ENCODE data around the gene ERBB4.

DNA sequence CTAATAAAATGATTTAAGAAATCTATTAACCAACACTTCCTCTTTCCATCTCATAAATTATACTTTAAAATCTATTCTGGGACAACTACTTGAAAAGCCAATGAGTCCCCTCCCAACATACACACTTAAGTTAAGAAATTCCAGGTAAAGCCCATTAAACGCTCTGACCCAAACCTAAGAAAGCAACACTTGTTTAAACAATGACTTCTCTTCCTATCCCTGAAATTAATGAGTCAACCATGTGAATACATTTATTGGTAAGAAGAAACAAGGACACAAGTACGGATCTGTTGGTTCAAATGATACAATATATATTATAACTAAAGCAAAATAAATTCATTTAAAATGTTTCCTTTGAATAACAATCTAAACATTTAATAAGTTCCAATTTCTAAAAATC is 279.4 kb downstream of the ERBB4 start:
- TF ChIP-seq, protein P1, sequence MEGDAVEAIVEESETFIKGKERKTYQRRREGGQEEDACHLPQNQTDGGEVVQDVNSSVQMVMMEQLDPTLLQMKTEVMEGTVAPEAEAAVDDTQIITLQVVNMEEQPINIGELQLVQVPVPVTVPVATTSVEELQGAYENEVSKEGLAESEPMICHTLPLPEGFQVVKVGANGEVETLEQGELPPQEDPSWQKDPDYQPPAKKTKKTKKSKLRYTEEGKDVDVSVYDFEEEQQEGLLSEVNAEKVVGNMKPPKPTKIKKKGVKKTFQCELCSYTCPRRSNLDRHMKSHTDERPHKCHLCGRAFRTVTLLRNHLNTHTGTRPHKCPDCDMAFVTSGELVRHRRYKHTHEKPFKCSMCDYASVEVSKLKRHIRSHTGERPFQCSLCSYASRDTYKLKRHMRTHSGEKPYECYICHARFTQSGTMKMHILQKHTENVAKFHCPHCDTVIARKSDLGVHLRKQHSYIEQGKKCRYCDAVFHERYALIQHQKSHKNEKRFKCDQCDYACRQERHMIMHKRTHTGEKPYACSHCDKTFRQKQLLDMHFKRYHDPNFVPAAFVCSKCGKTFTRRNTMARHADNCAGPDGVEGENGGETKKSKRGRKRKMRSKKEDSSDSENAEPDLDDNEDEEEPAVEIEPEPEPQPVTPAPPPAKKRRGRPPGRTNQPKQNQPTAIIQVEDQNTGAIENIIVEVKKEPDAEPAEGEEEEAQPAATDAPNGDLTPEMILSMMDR (IDR thresholded peaks at IDR 0.05): no peak
- TF ChIP-seq POLR2A (IDR thresholded peaks at IDR 0.05): no peak

All from lower leg skin (tissue), 3 donors.